ENCODE data around the gene ETV6. TPM values are rescaled to one million over a fixed set of nuclear protein-coding genes. Genes with fewer than 3 reads are reported as not detected.
"Not testable (repeated sequence)": the region's sequence is repeated elsewhere in the genome, so short reads cannot be mapped to it uniquely, and the experiment has no call there.

Gene ETV6
- 114 and 119 TPM in 2 replicates for total RNA-seq

DNA sequence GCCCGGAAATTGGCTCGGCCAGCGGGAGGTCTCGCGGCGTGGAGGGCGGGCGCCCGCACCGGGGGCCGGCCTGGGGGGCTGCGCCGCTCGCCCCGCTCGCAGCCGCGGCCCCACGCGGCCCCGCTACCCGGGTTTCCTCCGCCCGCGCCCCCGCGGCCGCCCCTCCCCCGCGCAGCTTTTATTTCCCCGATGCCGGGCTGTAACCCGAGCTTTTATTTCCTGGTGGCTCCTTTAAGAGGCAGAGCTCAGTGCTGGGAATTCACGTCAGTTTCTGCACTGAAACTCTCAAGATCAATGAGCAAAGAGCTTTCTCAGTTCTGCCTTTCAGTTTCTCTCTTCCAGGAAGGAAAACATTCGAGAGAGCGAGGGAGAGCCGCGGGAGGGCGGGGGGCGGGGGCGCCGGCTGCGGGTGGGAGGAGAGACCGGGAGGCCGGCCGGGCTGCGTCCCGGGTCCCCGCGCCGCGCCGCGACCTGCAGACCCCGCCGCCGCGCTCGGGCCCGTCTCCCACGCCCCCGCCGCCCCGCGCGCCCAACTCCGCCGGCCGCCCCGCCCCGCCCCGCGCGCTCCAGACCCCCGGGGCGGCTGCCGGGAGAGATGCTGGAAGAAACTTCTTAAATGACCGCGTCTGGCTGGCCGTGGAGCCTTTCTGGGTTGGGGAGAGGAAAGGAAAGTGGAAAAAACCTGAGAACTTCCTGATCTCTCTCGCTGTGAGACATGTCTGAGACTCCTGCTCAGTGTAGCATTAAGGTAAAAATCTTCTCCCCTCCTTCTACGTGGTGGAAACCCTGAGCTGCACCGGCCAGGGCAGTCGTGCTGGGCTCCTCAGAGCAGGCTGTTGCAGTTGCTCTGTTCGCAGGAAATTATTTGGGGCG is at the start of gene ETV6:
ETV6 (plus strand) TSS at position 262 of the 873 bp plus-strand sequence; CDS start at position 716, 454 bp downstream.
- peaks cover 29% of the 10 kb centered on the region for H3K36me3 Mint-ChIP-seq (ENCODE audit: low read depth)
- DNase-seq, result peak; percentile 94
- H3K4me1 Mint-ChIP-seq, result peaks cover 28% of the 10 kb centered on the region
- H3K9me3 Mint-ChIP-seq, result no peaks in the 10 kb centered on the region
- intact Hi-C loops (cut with micrococcal nuclease), result loop anchor here (1.0 to 5.0 kb wide), 10 partner anchors 69 to 1068 kb away; partner anchors contain the start of genes BORCS5 and CDKN1B
- peak within 1 kb of the TSS; percentile 97 for H3K27ac Mint-ChIP-seq
- H3K27me3 Mint-ChIP-seq, result no peaks in the 10 kb centered on the region
- peak within 1 kb of the TSS; percentile 91 for H3K4me3 Mint-ChIP-seq

DNA sequence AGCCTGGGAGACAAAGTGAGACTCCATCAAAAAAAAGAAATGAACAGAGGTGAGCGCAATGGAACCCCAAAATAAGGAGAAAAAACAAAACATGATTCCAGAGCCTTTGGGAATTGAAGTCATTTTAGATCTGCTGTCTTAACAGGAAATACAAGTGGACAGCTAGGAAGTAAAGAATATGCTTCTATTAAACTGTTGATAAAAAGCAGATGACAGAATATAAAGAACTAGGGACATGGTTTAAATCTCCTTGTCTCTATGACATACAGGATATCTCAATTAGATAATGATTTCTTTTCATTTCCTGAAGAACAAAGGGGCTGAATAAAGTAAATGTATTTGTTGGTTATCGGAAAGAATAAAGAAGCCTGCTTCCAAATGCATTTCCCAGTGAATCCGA is 49.3 kb upstream of the ETV6 start:
- H3K36me3 Mint-ChIP-seq (ENCODE audit: low read depth), result no peaks in the 10 kb centered on the region
- no peak overlapping the region for H3K4me3 Mint-ChIP-seq
- intact Hi-C loops (cut with micrococcal nuclease), result no loop called here

DNA sequence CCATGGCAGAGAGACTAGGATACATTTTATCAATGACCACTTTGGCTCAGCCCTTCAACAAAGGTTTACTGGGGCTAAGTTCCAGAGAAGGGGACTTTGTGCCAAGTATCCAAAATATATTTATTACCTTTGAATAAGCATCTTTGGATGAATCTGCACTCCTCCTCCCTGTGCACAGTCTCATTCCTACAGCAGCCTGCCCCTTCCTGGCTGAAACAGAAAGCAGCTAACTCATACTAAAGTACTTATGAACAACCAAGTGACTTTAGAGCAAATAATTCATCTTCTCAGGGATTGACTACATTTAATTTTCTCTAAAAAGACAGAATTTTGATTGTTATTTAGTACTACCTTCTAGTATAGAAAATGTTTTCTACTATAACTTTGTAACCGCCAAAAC is 47.8 kb upstream of the ETV6 start:
- H3K4me3 Mint-ChIP-seq, result no peak overlapping the region
- no peaks in the 10 kb centered on the region for H3K9me3 Mint-ChIP-seq
- peak overlapping the region; percentile 14 for H3K27ac Mint-ChIP-seq
- H3K27me3 Mint-ChIP-seq, result no peaks in the 10 kb centered on the region
- no peaks in the 10 kb centered on the region for H3K36me3 Mint-ChIP-seq (ENCODE audit: low read depth)
- intact Hi-C loops (cut with micrococcal nuclease), result no loop called here
- peaks cover 18% of the 10 kb centered on the region for H3K4me1 Mint-ChIP-seq
- DNase-seq, result no peak

More for the DNA sequence above, 49.3 kb upstream of the ETV6 start:
- H3K9me3 Mint-ChIP-seq, result no peaks in the 10 kb centered on the region
- H3K4me1 Mint-ChIP-seq, result peaks cover 20% of the 10 kb centered on the region
- no peak for DNase-seq
- no peaks in the 10 kb centered on the region for H3K27me3 Mint-ChIP-seq
- no peak overlapping the region for H3K27ac Mint-ChIP-seq

DNA sequence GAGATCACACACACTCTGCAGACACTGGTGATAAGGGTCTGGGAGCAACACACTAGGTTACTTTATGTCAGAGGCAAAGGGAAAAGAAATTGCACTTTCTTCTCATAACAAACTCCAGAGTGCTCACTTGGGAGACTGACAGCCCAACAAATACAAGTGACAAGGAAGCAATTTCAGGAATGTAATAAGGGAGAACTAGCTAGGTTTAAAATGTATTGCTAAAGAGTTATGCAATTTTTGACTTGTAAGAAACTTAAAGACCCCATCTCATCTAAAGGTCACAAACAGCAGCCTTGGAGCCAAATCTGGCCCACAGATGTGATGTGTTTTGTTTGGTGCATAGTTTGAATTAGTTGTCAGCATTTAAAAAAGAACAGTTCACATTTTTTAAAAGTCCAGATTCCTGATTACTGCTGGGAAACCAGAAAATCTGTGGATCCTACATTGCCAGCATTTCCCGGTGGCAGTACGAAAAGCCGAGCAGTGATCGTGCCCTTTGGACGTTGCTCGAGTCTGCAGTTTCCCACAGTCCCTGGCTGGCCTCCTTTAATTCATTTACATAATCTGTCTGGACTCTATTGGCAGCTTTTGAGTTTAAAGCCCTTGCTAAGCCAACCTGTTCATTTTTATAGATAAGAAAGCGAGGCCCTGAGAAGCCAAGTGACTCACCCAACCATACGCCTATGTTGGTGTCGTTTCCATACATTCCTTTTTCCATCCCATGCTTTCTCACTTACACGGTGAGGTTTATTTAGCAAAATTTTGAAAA is 42.0 kb upstream of the ETV6 start:
- intact Hi-C loops (cut with micrococcal nuclease), result no loop called here
- no peaks in the 10 kb centered on the region for H3K9me3 Mint-ChIP-seq
- no peak overlapping the region for H3K4me3 Mint-ChIP-seq
- H3K4me1 Mint-ChIP-seq, result peaks cover 2% of the 10 kb centered on the region
- DNase-seq, result no peak
- H3K36me3 Mint-ChIP-seq (ENCODE audit: low read depth), result no peaks in the 10 kb centered on the region
- no peak overlapping the region for H3K27ac Mint-ChIP-seq
- peaks cover 4% of the 10 kb centered on the region for H3K27me3 Mint-ChIP-seq

DNA sequence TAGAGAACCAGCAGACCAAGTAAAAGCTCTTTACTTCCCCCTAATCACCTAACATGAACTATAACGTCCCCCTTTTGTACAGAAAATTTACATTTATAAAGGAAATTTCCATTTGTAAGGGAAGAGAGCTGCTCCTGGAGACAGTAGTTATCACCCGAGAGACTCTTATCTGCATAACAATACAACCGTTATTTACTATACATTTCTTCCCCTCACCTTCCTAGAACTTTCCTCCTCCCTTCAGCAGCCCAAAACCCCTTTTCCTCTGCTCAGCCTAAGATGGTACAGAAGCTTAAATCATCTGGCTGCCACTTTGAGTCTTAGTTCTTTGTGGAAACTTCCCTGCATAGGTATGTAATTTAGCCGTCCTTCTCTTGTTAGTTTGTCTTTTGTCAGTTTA is 40.4 kb upstream of the ETV6 start:
- no peaks in the 10 kb centered on the region for H3K4me1 Mint-ChIP-seq
- DNase-seq, result no peak
- intact Hi-C loops (cut with micrococcal nuclease), result no loop called here
- H3K27me3 Mint-ChIP-seq, result peaks cover 4% of the 10 kb centered on the region
- H3K27ac Mint-ChIP-seq, result no peak overlapping the region
- H3K36me3 Mint-ChIP-seq (ENCODE audit: low read depth), result no peaks in the 10 kb centered on the region
- H3K4me3 Mint-ChIP-seq, result no peak overlapping the region
- no peaks in the 10 kb centered on the region for H3K9me3 Mint-ChIP-seq

DNA sequence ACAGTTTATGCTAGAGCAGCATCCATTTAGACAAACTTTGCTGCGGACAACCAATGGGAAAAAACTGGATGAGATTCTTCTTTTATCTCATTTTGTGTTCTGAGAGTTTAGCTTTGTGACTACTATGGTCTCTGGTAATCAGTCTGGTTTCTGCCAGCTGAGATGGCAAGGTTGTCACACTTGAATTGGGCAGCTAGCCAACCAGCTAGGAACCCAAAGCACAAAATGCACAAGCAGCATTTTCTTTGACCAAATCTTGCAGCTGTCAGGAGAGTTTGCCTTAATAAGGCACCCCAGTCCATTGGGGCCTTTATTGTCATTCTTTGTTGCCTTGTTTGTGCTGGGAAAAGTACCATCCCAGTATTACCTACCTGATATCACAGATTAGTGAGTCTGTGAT is 34.0 kb upstream of the ETV6 start:
- no peaks in the 10 kb centered on the region for H3K36me3 Mint-ChIP-seq (ENCODE audit: low read depth)
- H3K4me1 Mint-ChIP-seq, result no peaks in the 10 kb centered on the region
- no peaks in the 10 kb centered on the region for H3K27me3 Mint-ChIP-seq
- H3K9me3 Mint-ChIP-seq, result no peaks in the 10 kb centered on the region
- no peak overlapping the region for H3K4me3 Mint-ChIP-seq
- intact Hi-C loops (cut with micrococcal nuclease), result no loop called here
- DNase-seq, result no peak
- H3K27ac Mint-ChIP-seq, result no peak overlapping the region

DNA sequence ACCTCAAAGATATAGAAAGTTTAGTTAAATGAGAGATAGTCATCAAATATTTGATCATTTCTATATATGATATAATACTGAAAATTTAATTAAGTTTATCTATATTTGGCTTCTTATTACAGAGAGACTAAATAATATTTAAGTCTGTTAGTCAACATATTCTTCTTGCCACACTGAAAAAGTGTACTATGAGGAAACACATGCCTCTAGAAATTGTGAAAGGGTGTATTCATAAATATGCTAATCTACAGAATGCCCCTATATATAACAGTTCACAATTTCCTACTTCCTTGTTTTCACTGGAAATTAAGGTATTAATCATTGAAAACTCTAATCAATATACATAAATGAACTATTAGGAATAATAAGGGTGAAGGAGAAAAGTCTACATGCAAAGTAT is 31.4 kb upstream of the ETV6 start:
- no peak overlapping the region for H3K4me3 Mint-ChIP-seq
- no peaks in the 10 kb centered on the region for H3K27me3 Mint-ChIP-seq
- peaks cover 9% of the 10 kb centered on the region for H3K4me1 Mint-ChIP-seq
- no peak for DNase-seq
- H3K36me3 Mint-ChIP-seq (ENCODE audit: low read depth), result no peaks in the 10 kb centered on the region
- no peaks in the 10 kb centered on the region for H3K9me3 Mint-ChIP-seq
- no peak overlapping the region for H3K27ac Mint-ChIP-seq
- intact Hi-C loops (cut with micrococcal nuclease), result no loop called here

DNA sequence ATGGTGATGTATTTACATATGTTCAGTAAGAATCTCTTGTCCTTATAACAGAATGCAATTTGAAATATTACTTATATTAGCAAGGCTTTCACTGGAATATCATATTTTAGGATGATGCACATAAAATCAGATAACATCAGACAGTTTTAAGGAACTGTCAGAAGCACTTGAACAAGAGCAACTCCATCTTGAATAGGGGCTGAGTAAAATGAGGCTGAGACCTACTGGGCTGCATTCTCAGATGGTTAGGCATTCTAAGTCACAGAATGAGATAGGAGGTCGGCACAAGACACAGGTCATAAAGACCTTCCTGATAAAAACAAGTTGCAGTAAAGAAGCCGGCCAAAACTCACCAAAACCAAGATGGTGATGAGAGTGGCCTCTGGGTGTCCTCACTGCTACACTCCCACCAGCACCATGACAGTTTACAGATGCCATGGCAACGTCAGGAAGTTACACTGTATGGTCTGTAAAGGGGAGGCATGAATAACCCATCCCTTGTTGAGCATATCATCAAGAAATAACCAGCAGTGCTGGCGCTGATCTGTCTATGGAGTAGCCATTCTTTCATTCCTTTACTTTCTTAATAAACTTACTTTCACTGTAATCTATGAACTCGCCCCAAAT is 27.6 kb upstream of the ETV6 start:
- Mint-ChIP-seq H3K27me3 (no peaks in the 10 kb centered on the region), H3K4me1 (peaks cover 15% of the 10 kb centered on the region), H3K9me3 (no peaks in the 10 kb centered on the region), H3K36me3 (ENCODE audit: low read depth) (no peaks in the 10 kb centered on the region), H3K4me3 (no peak overlapping the region), H3K27ac (no peak overlapping the region)
- intact Hi-C loops (cut with micrococcal nuclease), result no loop called here
- DNase-seq, result peak; percentile 66

DNA sequence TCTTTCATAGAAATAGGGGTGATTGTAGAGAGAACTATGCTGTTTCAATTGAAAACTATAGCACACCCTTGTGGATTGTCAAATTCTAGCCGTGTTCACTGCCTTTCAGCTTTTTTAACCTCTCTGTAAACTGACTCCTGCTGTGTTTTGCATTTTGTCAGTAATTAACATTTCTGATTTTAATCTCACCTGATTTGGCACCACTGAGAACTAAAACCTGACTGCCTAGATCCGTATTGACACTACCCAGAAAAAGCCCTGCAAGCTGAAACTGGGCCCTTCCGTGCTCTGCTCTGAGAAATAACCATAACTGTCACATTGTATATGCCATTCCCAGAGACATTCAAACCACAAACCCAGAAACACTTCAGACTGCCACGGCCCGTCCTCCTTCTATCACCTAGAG is 26.6 kb upstream of the ETV6 start:
- Mint-ChIP-seq H3K4me3 (no peak overlapping the region), H3K27ac (no peak overlapping the region), H3K27me3 (no peaks in the 10 kb centered on the region), H3K4me1 (peaks cover 15% of the 10 kb centered on the region), H3K36me3 (ENCODE audit: low read depth) (no peaks in the 10 kb centered on the region), H3K9me3 (no peaks in the 10 kb centered on the region)
- intact Hi-C loops (cut with micrococcal nuclease), result no loop called here
- DNase-seq, result no peak

DNA sequence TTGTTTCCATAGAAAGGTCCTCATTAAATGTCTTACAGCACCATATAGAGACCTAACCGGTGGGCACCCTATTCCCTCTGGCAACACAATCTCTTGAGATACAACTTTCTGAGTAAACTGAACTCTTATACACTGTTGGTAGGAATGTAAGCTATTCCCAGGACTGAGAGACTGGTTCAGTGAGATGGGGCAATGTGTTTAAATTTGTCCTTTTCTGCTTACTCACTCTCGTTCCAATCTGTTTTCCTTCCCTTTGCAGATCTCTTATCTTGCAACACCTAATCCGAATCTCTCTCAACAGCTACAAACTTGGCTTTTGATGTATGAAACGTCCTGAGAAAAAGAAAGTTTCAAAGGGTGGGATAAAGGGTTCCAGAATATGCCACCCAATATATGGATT is 26.1 kb upstream of the ETV6 start:
- no peak overlapping the region for H3K27ac Mint-ChIP-seq

DNA sequence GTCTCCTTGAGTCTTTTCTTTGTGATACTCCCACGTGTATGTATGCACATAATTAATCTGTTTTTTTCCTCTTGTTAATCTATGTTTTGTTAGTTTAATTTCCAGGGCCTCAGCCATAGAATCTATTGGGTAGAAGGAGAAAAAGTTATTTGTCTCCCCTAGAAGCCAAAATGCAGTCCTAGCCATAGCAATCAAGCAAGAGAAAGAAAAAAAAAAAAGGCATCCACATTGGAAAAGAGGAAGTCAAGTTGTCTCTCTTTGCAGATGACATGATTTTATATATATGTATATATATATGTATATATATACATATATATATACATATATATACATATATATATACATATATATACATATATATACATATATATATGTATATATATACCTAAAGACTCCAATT is 25.4 kb upstream of the ETV6 start:
- Mint-ChIP-seq H3K4me1 (peaks cover 15% of the 10 kb centered on the region), H3K4me3 (no peak overlapping the region), H3K9me3 (no peaks in the 10 kb centered on the region), H3K27ac (no peak overlapping the region), H3K36me3 (ENCODE audit: low read depth) (no peaks in the 10 kb centered on the region), H3K27me3 (no peaks in the 10 kb centered on the region)
- no peak for DNase-seq
- intact Hi-C loops (cut with micrococcal nuclease), result no loop called here

More for the DNA sequence above, 26.1 kb upstream of the ETV6 start:
- Mint-ChIP-seq H3K36me3 (ENCODE audit: low read depth) (no peaks in the 10 kb centered on the region), H3K4me1 (peaks cover 15% of the 10 kb centered on the region), H3K9me3 (no peaks in the 10 kb centered on the region), H3K4me3 (no peak overlapping the region), H3K27me3 (no peaks in the 10 kb centered on the region)
- DNase-seq, result no peak
- intact Hi-C loops (cut with micrococcal nuclease), result no loop called here

DNA sequence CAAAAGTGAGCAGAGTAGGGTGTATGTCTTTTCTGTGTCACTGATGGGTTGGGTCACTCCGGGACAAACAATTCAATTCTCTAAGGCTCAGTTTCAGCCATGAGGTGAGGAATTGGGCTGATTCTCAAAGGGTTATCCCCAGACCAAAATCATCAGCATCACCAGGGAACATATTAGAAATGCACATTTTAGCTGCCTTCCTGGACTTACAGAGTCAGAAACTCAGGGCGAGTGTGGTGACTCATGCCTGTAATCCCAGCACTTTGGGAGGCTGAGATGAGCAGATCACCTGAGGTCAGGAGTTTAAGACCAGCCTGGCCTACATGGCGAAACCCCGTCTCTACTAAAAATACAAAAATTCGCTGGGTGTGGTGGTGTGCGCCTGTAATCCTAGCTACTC is 21.8 kb upstream of the ETV6 start:
- H3K27ac Mint-ChIP-seq; DNase-seq; H3K4me1 Mint-ChIP-seq; H3K27me3 Mint-ChIP-seq; H3K36me3 Mint-ChIP-seq (ENCODE audit: low read depth); H3K9me3 Mint-ChIP-seq; H3K4me3 Mint-ChIP-seq; intact Hi-C loops (cut with micrococcal nuclease): not testable (repeated sequence)

DNA sequence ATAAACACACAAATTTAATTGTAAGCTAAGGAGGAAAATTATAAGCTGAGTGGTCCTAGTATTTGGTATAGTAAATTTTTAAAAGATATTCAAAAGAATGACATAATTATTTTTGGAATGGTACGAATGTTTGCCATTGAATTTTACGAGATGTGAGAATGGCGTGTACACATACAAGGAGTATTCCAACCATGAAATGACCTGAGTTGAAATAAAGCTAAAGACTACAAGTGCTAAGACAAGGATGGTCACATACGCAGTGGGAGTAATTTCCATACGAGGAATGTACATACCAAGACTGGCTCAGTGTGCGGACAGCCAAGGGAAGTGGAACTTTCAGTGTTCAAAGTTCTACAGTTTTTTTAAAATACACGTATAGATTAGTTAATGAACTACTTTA is 21.1 kb upstream of the ETV6 start:
- Mint-ChIP-seq H3K36me3 (ENCODE audit: low read depth) (no peaks in the 10 kb centered on the region), H3K9me3 (peaks cover 6% of the 10 kb centered on the region), H3K4me1 (peaks cover 3% of the 10 kb centered on the region), H3K27ac (no peak overlapping the region), H3K4me3 (no peak overlapping the region), H3K27me3 (no peaks in the 10 kb centered on the region)
- no peak for DNase-seq
- intact Hi-C loops (cut with micrococcal nuclease), result no loop called here
